NCI-H460 (cell line): ENCODE results near the gene ZNF319. TPM values are rescaled to one million over a fixed set of nuclear protein-coding genes. Genes with fewer than 3 reads are reported as not detected.
"Not testable (repeated sequence)": the region's sequence is repeated elsewhere in the genome, so short reads cannot be mapped to it uniquely, and the experiment has no call there.

Experiments
- DNase-seq: peaks from one replicate; pipeline ENCODE4 v3.0.0-alpha.2; 2016; ENCODE audit warnings: low read depth; ENCODE audit errors: extremely low read depth
- total RNA-seq: library from RNA; depleted of rRNA; stranded (reverse); fragments of >200 nt; shearing (Covaris generic); gene quantifications from 2 replicates; pipeline ENCODE4 v1.2.3, GENCODE V29; 2014

The ZNF319 gene
- total RNA-seq, 1 experiment from 2014 or later = 7.6 TPM

DNA sequence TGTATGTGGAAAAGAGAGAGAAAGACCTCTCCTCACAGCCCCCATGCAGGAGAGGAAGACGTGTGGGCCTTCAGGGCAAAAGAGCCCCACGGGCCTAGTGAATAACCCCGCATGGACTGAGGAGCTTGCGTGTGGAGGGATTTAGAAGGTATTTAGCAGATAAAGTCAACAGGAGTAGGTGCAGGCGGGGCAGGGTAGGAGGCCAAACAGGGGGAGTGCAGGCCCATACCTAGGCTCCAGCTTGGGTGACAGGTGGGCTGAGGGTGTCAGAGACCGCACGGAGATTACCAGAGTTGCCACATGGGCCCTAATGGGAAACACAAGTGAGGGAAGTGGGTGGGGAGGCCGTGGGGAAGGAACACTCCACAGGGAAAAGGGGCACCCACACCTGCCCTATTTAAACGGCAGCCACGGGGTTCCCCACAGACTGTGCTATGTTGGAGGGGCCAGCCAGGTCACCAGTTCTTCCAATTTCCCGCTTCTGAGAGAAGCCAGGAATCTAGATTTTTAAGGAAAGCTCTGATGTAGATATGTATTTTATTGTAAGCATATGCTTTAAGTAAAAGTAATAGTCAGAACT lies 21.4 kb downstream of the ZNF319 start:
- no peak for DNase-seq

DNA sequence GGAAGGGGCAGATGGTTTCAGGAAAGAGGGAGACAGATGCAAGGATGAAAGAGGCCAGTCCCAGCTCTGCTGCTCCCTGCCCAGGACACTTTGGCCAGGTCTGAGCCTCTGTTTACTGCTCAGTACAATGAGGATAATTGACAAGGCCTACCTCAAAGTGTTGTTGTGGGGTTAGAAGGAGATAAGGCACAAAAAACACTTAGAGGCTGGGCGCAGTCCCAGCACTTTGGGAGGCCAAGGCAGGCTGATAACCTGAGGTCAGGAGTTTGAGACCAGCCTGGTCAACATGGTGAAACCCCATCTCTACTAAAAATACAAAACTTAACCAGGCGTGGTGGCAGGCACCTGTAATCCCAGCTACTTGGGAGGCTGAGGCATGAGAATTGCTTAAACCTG lies 22.4 kb downstream of the ZNF319 start:
- not testable (repeated sequence) for DNase-seq

DNA sequence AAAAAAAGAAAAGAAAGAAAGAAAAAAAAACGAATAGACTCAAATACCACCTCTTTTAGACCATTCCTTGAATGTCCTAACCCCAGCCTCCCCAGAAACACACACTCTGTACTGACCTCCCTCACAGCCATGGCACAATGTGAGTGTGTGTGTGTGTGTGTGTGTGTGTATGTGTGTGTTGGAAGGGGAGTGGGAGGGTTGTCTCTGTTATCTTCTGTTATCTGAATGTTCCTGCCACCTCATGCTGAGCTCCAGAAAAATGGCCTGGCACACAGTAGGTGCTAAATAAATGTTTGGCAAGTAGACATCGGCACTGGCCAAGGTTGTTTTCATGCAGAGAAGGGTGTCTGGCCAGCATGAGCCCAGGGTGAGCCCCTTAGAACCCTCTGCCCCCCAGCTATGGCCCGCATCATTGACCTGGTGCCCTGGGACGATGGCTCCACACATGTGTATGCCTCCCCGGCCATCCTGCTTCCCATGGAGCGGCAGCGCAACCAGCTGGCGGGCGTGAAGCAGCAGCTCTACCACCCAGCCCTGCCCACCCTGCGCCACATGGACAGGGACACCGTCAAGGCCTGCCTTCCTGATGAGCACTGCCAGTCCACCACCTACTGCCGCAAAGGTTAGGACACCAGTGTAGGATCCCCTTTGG lies 22.9 kb downstream of the ZNF319 start:
- DNase-seq = no peak

DNA sequence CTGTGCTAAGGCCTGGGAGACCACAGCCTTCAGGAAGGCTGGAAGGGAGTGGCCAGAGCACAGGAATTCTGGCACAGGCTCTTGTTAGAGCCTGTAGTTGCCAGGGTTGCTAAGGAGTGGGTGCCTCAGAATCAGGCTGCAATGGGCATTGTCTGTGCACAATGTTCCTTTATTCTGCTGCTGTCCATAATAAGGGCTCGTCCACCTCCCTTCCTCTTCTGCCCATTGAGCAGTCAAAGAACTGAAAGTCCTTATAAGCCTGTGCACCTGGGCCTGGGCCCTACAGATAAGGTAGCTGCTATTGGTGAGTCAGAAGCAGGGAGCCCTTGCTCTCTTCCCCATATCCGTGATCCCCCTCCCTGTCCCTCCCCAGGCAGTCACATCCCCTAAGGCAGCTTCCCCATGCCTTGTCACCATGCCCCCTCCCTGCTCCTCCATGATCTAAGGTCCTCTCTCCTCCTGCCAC lies 24.1 kb downstream of the ZNF319 start:
- no peak for DNase-seq

DNA sequence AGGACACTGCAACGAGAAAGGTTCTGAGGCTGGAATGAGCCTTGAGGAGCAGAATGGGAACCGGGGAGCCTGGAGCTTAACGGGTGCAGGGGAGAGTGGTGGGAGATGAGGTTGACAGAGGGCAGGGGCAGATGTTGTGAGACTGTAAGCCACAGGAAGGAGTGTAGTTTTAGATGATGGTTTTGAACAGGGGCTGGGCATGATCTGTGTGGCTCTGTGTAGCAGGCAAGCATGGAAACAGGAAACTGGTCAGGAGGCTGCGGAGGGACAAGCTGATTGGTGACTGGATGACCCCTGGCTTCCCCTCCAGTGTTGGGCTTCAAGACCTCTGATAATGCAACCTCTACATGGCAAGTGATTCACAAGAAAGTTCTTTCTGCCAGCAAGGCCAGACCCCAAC lies 28.2 kb downstream of the ZNF319 start:
- DNase-seq = no peak

DNA sequence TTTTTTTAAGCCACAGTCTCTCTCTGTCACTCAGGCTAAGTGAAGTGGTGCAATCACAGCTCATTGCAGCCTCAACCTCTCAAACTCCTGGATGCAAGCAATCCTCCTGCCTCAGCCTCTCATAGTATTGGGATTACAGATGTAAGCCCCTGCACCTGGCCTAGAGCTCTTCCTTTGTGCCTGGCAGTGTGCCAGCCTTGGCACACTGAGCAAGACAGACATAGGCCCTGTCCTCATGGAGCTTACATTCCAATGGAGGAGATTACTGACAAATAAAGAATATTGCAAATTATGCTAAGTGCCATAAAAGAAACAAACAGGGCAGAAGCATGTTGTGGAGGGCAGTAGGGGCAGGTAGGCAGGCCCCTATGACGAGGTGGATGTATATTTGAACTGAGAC lies 28.6 kb downstream of the ZNF319 start:
- no peak for DNase-seq

DNA sequence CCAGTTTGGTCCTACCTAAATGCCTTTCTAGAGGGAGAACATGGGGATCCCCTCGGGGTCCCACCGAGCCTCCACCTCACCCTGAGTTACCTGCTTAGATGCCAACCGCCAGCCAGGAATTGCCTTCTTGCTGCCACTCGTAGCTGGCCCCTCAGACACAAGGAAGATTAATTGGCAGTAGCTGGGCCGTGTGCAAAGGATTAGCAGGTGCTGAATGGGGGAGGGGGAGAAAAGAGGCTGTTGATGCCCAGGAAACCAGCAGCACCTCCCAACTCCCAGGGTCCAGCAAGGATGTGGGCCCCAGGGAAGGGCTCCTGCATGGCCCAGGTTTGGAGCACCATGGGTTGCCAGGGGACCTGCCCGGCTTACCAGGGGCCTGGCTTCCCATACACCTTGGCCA lies 29.5 kb downstream of the ZNF319 start, which contains the start of gene CNGB1:
CNGB1 (minus strand) TSS at position 159 of the 400 bp plus-strand sequence. CDS start 3,842 bp downstream, outside the sequence.
- no peak for DNase-seq

DNA sequence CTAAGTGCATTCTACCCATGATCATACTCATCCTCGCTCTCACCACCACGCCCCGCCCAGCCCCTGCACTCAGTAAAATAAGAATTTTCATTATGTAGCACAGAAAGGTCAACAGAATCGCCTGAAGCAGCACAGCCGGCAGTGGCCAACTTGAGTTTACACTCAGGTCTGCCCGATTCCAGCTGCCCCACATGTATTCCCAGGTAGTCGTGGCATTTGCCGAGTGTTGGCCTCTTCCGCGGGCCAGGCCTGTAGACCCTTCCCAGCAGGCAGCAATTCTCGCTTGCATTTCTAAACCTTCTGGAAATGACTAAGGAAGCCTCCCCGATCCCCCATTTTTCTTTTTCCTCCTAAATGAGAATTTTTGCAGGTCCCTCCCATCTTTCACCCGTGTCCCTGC lies 30.2 kb downstream of the ZNF319 start:
- DNase-seq = no peak

DNA sequence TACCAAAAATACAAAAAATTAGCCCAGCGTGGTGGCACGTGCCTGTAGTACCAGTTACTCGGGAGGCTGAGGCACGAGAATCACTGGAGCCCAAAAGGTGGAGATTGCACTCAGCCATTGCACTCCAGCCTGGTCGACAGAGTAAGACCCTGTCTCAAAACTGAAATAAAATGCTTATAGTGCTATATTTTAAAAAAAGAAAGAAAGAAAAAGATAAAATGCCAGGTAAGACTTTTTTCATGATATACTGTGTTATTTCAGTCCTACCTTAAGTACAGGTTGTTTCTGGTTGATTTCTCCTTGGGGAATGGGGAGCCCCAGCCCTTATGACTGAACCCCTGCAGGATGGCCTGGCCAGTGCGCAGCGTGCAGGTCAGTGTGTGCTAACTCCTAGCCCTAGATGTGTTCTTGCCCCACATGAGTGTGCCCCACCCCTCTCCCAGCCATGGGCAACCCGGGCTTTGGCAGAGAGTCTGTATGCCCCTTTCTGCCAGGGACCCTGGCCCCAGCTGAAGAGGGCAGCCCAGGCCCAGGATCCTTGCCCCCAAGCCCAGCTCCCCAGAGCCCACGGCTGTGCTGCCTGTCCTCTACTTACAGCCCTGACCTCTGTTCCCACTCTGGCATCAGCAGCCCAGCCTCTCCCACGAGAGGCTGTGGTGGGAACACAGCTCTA lies 30.9 kb downstream of the ZNF319 start:
- DNase-seq = no peak

DNA sequence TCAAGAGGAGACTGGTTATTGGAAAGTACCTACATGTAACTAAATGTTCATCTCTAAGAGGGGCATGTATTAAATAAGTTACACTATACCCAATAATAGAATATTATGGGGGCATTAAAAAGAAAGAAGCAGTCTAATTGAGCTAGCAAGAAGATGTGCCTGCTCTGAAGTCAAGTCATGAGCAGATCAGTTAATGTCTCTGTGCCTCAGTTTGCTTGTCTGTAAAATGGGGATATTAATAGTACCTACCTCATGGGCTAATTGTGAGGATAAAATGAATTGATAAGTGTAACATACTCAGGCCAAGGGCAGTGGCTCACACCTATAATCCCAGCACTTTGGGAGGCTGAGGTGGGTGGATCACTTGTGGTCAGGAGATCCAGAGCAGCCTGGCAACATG lies 32.6 kb downstream of the ZNF319 start:
- no peak for DNase-seq

DNA sequence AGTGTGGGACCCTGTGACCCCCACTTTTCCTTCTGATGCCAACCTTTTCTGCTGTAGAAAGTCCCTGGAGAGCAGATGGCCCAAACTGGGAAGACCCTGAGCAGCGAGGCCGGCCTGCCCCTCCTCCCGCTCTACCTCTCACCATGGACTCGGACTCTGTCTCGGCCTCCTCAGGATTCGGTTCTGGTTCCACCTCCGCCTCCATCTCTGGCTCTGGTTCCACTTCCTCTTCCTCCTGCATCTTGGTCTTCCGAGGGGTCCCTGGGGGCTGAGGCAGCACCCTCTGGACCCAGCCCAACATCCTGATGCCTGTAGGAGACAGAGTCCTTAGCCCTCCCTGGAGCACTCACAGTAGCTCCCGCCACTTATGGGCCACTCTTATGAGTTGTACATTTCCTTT lies 33.5 kb downstream of the ZNF319 start:
- DNase-seq = no peak

DNA sequence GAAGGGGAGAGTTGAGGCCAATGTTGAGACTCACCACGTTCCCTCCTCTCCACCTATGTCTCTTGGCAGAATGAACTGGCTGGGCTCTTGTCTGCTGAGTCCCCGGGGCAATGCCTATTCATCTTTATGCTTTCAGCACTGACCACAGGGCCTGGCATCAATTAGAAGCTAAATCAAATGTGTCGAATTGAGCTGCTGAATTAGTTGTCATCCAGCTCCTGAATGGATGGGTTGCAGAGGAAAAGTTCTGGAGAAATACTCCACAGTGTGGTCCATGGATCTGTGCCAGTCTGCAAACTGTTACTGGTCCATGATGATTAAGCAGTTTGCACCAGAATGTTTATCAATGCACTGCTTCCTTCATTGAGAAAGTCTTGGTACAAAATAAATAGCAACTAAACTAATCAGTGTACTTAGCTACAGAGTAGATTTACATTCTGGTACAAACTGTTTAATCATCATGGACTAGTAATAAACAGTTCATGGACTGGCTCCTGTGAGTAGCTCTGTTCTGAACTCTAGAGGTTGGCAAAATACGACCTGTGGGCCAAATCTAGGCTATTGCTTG lies 34.2 kb downstream of the ZNF319 start:
- no peak for DNase-seq

DNA sequence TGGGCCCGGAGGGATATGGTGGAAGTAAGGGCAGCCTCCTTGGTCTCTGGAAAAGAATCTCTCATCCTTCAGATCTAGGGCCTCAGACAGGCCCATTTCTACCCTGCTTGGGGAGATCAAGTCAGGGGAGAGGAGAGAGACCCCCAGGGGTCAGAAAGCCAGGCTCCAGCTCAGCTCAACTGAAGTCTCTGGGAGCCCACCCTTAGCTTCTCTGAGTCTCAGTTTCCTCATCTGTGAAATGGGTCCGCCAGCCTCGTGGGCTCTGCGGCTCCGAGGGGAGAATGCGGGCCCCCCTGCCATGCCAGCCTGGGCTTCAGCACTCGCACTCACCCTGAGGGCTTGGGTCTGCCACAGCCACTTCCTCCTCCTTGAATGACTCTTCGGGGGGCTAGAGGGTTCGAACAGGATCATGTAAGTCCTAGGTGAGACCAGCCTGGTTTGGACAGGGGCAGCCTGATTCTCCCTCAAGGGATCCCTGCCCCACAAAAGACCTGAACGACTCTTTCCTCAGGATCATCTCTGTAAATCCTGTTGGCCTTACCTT lies 36.2 kb downstream of the ZNF319 start:
- DNase-seq = no peak

DNA sequence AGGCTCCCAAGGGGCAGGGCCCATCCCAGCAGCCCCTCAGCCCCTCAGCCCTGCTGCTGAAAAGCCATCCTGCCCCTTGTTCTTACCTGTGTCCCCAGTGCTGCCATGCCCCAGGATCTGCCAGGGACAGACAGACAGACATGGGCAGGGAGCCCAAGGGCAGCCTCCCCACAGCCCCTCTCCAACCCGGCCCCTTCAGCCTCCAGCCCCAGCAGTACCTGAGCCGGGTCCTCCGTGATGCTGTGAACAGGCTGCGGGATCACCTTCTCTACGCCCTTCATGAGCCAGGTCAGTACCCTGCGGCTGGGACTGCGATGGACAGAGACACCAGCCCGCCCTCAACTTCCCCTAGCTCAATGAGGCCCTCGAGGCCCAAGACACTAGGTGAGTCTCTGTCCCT lies 37.7 kb downstream of the ZNF319 start:
- no peak for DNase-seq

DNA sequence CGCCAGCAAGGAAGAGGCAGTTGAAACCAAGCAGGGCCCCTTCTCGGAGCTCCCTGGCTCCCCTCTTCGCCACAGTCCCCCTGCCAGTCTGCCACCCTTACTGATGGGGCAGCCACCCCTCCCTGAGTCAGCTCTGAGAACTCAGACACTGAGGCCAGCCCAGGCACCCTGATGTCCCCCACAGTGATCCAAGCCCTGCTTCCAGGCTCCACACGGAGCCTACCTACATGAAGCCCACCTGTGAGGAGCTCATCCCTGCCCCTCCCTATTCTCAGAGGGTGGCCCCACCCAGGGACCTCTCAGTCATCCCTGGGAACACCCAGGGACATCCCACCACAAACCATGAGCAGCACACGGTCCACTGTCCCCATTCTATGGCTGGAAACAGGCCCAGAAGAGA lies 38.4 kb downstream of the ZNF319 start:
- DNase-seq = no peak

DNA sequence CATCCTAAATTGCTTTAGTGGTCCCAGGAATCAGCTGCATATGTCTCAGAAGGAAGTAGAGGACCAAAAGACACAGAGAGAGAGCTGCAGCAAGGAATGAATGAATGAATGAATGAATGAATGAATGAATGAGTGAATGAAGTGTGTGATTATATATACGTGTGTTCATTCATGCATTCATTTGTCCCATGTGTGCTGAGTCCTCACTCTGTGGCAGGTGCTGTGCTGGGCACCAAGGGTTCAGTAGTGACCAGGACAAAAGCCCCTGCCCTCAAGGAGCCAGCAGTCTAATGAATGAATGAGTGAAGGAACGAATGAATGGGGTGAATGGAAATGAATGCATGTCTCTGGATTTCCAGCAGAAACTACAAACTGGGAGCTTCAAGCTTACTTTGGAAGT lies 38.9 kb downstream of the ZNF319 start:
- no peak for DNase-seq

DNA sequence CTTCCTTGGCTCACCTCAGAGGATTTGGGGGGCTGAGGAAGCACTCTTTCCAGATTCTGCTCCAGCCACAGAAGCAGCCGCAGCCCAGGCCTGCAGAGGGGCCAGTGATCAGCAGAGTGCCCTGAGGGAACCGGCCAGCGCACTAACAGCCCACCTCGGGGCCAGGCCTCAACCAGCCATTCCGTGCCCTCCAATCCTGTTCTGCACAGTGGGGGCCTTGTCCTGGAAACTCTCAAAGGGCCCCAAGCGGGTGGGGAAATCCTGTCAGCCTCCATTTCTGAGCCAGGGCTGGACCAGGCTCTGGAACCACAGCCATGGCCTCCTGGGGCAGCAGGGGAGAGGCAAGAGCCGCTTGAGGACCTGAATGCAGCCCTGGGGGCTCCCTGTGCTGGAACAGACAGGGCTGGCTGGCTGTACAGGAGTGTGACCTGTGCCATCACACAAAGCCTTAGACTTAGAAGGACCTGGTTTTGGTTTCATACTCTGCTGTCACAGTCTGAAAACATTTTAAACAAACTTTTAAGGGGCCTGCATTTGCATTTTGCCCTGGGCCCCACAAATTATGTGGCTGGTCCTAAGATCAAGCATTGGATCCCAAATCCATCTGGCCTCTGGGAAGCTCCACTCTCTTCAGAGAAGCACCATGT lies 39.5 kb downstream of the ZNF319 start:
- DNase-seq = no peak

DNA sequence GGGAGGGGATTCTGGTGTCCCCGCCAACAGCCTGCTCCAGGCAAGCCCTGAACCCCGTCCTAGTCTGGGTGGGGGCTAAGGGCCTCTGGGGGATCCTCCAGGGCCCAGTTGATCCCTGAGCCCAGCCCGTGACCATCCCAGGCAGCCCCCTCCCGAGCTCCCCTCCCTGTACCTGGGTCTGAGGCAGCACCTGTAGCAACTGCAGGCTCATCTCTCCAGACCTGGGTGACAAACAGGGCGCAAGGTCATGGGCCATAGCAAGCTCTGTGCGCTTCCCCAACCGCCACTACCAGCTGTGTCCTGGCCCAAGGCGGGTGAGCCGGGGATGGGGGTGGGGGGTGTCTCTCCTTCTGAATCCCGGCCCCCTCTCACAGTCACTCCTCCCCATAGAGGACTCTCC lies 40.2 kb downstream of the ZNF319 start:
- DNase-seq = no peak

DNA sequence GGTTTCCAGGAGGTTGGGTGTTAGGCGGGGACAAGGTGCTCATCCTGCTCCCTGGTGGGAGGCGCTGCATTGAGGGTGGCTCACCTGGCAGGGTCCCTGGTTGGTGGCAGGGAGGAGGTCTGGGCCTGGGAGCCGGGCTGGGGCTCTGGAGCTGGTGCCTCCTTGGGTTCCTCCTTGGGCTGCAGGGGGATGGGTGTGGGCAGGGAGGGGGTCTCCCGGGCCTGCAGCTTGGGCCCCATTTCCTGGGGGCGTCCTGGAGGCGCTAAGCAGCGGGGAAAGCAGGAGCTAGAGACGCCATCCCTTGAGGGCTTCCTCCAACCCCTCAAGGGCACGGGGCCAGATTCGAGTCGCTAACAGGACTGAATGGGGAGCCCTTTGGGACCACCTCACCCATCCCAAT lies 40.7 kb downstream of the ZNF319 start:
- no peak for DNase-seq

DNA sequence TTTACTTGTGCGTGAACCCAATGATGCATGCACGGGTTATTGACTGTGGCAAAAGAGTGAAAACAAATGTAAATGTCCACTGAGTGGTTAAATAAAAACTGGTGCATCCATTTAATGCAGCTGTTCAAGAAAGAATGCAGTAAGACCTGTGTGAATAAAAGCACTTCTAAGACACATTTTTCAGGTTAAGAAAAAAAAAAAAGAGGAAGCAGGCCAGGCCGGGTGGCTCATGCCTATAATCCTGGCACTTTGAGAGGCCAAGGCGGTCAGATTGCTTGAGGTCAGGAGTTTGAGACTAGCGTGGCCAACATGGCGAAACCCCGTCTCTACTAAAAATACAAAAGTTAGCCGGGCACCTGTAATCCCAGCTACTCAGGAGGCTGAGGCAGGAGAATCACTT lies 41.4 kb downstream of the ZNF319 start:
- no peak for DNase-seq

DNA sequence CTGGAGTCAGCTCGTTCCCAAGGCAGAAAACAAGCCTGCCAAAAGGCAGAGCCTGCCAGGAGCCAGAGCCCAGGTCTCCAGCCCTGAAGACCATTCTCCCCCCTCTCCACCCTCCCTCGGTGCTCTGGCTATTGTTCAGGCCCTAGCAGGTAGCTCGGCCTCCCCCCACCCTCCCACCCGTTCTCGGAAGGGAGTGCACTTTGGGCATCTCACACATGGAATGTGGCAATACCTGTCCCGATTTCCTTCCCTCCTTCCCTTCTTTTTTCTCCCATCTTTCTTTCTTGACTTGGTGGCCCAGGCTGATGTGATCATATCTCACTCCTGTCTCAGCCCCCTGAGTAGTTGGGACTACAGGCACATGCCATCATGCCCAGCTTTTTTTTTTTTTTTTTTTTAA lies 41.9 kb downstream of the ZNF319 start:
- no peak for DNase-seq
